Endodermal cell (in vitro differentiated cells): ENCODE measurements around the gene C18orf63. TPM values are rescaled to one million over a fixed set of nuclear protein-coding genes. Genes with fewer than 3 reads are reported as not detected.

Source experiments
- DNase-seq: peaks from one replicate; pipeline ENCODE4 v3.0.0-alpha.2; 2017
- H3K27ac ChIP-seq: 2 replicates; pipeline ENCODE4 v1.5.1; 2013; ENCODE audit warnings: mild to moderate bottlenecking, low read depth, low read length, moderate library complexity
- H3K27me3 ChIP-seq: 2 replicates; pipeline ENCODE4 v1.6.1; 2013; ENCODE audit warnings: mild to moderate bottlenecking, low read length, moderate library complexity; ENCODE audit not compliant: insufficient read depth, control insufficient read depth, poor library complexity, severe bottlenecking
- H3K36me3 ChIP-seq: 2 replicates; pipeline ENCODE4 v1.7.0; 2013; ENCODE audit warnings: mild to moderate bottlenecking, low read length, moderate library complexity; ENCODE audit not compliant: control insufficient read depth, insufficient read depth
- H3K4me1 ChIP-seq: one replicate; pipeline ENCODE4 v1.7.0; 2013; ENCODE audit warnings: low read length; ENCODE audit not compliant: control insufficient read depth, insufficient read depth
- H3K4me3 ChIP-seq: 2 replicates; pipeline ENCODE4 v1.5.1; 2013; ENCODE audit warnings: mild to moderate bottlenecking, low read length, moderate library complexity
- H3K9ac ChIP-seq: 2 replicates; pipeline ENCODE4 v1.6.1; 2013; ENCODE audit warnings: mild to moderate bottlenecking, low read length, moderate library complexity; ENCODE audit not compliant: poor library complexity, severe bottlenecking; ENCODE audit errors: extremely low read depth
- H3K9me3 ChIP-seq: 2 replicates; pipeline ENCODE4 v1.6.1; 2013; ENCODE audit warnings: mild to moderate bottlenecking, low read length, moderate library complexity; ENCODE audit not compliant: control insufficient read depth
- H3K27ac Mint-ChIP-seq: 2 replicates; pipeline ENCODE4 v1.8.0; 2020; ENCODE audit warnings: mixed read lengths
- H3K27me3 Mint-ChIP-seq: 2 replicates; pipeline ENCODE4 v1.8.0; 2021; ENCODE audit warnings: mild to moderate bottlenecking, mixed read lengths; ENCODE audit not compliant: insufficient read depth
- H3K36me3 Mint-ChIP-seq: 2 replicates; pipeline ENCODE4 v1.8.0; 2020; ENCODE audit warnings: low read depth, mixed read lengths
- H3K4me1 Mint-ChIP-seq: 2 replicates; pipeline ENCODE4 v1.8.0; 2020; ENCODE audit warnings: mixed read lengths
- H3K4me3 Mint-ChIP-seq: 2 replicates; pipeline ENCODE4 v1.8.0; 2020; ENCODE audit warnings: mild to moderate bottlenecking, moderate library complexity, mixed read lengths
- H3K9me3 Mint-ChIP-seq: 2 replicates; pipeline ENCODE4 v1.8.0; 2020; ENCODE audit warnings: mild to moderate bottlenecking, mixed read lengths
- WGBS, 2 experiments: methylation state at CpG; one replicate each; pipeline versions ENCODE4 v1.1.5 to v1.1.7; 2013; ENCODE audit warnings: missing lambda C conversion rate in 2 of 2, mixed read lengths in 1 of 2; ENCODE audit not compliant: insufficient coverage in 1 of 2, insufficient read length in 1 of 2; 5-methylcytosine and 5-hydroxymethylcytosine counted together
- total RNA-seq, 2 donors: library from RNA; stranded (reverse); fragmentation: NEBNext Ultra II Directional in 1 of 2; extraction: Animal tissue kit (Norgen Biotek cat#: 25700) in 1 of 2; gene quantifications; 2 replicates in 1 of 2; 3 replicates in 1 of 2; pipeline ENCODE4 v1.2.1, GENCODE V29; 2021
- TF ChIP-seq, protein P1 (sequence below): fragments of 200-600 bp; sonication (generic); conservative IDR thresholded peaks from 2 replicates; pipeline ENCODE4 v1.5.0; 2021; ENCODE audit warnings: antibody characterized with exemption, mild to moderate bottlenecking

C18orf63 gene
- total RNA-seq, 2 donors from 2014 or later: not detected

DNA sequence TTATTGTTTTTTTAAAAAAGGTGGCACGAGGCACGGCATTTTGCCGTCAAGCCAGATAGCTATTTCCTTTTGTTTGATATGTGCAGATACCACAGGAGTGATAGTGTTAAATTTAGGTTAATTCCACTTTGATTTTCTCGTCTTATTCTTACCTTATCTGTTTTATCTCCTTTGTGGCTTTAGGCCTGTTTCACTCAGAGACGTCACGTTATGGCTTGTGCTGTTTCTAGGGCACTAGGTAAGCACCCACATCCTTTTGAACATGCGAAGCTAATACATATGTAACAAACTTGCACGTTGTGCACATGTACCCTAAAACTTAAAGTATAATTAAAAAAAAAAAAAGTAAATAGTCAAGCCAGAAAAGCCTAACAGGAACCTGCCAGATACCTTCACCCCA lies 57.8 kb downstream of the C18orf63 start:
- H3K27ac Mint-ChIP-seq: no peak overlapping the region
- no peaks in the 10 kb centered on the region for H3K36me3 Mint-ChIP-seq
- no peaks in the 10 kb centered on the region for H3K36me3 ChIP-seq
- no peak for DNase-seq
- H3K4me1 Mint-ChIP-seq: peaks cover 17% of the 10 kb centered on the region
- no peak overlapping the region for H3K9ac ChIP-seq
- 94 to 95% methylated on average over 3 to 8 of the region's 8 CpGs for WGBS, 2 experiments
- TF ChIP-seq, protein P1, sequence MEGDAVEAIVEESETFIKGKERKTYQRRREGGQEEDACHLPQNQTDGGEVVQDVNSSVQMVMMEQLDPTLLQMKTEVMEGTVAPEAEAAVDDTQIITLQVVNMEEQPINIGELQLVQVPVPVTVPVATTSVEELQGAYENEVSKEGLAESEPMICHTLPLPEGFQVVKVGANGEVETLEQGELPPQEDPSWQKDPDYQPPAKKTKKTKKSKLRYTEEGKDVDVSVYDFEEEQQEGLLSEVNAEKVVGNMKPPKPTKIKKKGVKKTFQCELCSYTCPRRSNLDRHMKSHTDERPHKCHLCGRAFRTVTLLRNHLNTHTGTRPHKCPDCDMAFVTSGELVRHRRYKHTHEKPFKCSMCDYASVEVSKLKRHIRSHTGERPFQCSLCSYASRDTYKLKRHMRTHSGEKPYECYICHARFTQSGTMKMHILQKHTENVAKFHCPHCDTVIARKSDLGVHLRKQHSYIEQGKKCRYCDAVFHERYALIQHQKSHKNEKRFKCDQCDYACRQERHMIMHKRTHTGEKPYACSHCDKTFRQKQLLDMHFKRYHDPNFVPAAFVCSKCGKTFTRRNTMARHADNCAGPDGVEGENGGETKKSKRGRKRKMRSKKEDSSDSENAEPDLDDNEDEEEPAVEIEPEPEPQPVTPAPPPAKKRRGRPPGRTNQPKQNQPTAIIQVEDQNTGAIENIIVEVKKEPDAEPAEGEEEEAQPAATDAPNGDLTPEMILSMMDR: no peak
- H3K27me3 ChIP-seq: no peaks in the 10 kb centered on the region
- peaks cover 7% of the 10 kb centered on the region for H3K4me1 ChIP-seq
- no peaks in the 10 kb centered on the region for H3K9me3 ChIP-seq
- H3K27me3 Mint-ChIP-seq: no peaks in the 10 kb centered on the region
- no peak overlapping the region for H3K4me3 Mint-ChIP-seq
- no peak overlapping the region for H3K27ac ChIP-seq
- H3K4me3 ChIP-seq: no peak overlapping the region
- no peaks in the 10 kb centered on the region for H3K9me3 Mint-ChIP-seq

DNA sequence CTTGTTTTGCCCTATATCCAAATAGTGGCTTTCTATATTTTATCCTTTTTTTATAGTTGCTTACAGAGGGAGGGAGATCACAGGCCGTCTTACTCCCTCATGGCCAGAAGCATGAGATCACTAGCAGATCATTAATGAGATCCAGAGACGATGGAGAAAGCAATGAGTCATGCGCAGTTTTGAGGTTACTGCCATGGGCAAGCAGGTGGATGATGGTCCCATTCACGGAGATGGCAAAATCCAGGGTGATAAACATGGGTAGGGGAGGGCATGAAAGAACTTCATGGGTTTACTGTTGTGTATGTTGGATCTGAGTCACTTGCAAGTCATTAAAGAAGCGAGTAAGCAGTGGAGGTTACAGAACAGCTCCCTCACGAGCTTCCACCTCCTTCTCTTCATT lies 60.4 kb downstream of the C18orf63 start:
- H3K9me3 ChIP-seq: peaks cover 22% of the 10 kb centered on the region
- H3K27me3 ChIP-seq: no peaks in the 10 kb centered on the region
- H3K4me3 Mint-ChIP-seq: no peak overlapping the region
- H3K4me1 ChIP-seq: peaks cover 4% of the 10 kb centered on the region
- no peaks in the 10 kb centered on the region for H3K36me3 ChIP-seq
- no peaks in the 10 kb centered on the region for H3K27me3 Mint-ChIP-seq
- no peak overlapping the region for H3K4me3 ChIP-seq
- no peak for DNase-seq
- H3K36me3 Mint-ChIP-seq: peaks cover 2% of the 10 kb centered on the region
- peaks cover 5% of the 10 kb centered on the region for H3K4me1 Mint-ChIP-seq
- no peak overlapping the region for H3K27ac ChIP-seq
- TF ChIP-seq, protein P1: no peak
- H3K9me3 Mint-ChIP-seq: peaks cover 19% of the 10 kb centered on the region
- WGBS, 2 experiments: 88 to 94% methylated on average over 4 to 6 of the region's 6 CpGs
- no peak overlapping the region for H3K27ac Mint-ChIP-seq
- H3K9ac ChIP-seq: no peak overlapping the region

DNA sequence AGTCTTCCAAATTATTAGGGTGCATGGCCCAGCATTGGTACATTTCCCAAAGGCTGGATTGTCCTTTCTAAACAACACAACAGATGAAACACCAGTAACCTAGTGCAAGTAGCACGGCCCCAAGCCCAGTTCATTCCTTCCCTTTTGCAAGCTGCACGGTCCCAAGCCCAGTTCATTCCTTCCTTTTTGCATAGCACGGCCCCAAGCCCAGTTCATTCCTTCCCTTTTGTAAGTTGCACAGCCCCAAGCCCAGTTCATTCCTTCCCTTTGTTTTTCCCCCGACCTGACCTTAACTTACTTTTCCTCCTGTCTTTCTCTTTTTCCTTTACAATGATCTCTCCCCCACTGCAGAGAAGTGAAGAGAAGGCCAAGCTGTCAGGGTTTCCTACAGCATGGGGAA lies 60.9 kb downstream of the C18orf63 start:
- H3K36me3 Mint-ChIP-seq: peaks cover 2% of the 10 kb centered on the region
- H3K36me3 ChIP-seq: no peaks in the 10 kb centered on the region
- no peak overlapping the region for H3K4me3 Mint-ChIP-seq
- peaks cover 25% of the 10 kb centered on the region for H3K9me3 ChIP-seq
- no peak overlapping the region for H3K27ac ChIP-seq
- H3K4me1 ChIP-seq: peaks cover 4% of the 10 kb centered on the region
- no peak overlapping the region for H3K9ac ChIP-seq
- 78 to 85% methylated on average over 4 of the region's 4 CpGs for WGBS, 2 experiments
- peaks cover 5% of the 10 kb centered on the region for H3K4me1 Mint-ChIP-seq
- peaks cover 24% of the 10 kb centered on the region for H3K9me3 Mint-ChIP-seq
- no peaks in the 10 kb centered on the region for H3K27me3 ChIP-seq
- peak; percentile 14 for DNase-seq
- H3K4me3 ChIP-seq: no peak overlapping the region
- H3K27ac Mint-ChIP-seq: no peak overlapping the region
- H3K27me3 Mint-ChIP-seq: no peaks in the 10 kb centered on the region
- TF ChIP-seq, protein P1: no peak
